BJ (cell line): ENCODE results near the gene CPPED1. TPM values are rescaled to one million over a fixed set of nuclear protein-coding genes. Genes with fewer than 3 reads are reported as not detected.

Experiments used
- CTCF ChIA-PET: fragments of 350-600 bp; formaldehyde crosslinking; extraction: SDS; loops from one replicate; lab custom pipeline; 2021; ENCODE audit warnings: antibody characterized with exemption, inconsistent platforms; lab: Yijun Ruan, JAX
- POLR2A ChIA-PET: fragments of 300-600 bp; sonication (Branson Sonifier 250); formaldehyde crosslinking; extraction: SDS; loops from one replicate; lab custom pipeline; 2021; ENCODE audit warnings: antibody characterized with exemption; lab: Charles Lee
- DNase-seq: peaks from one replicate; pipeline ENCODE4 v3.0.0-alpha.2; 2011; ENCODE audit warnings: low read depth
- H3K27me3 ChIP-seq: 2 replicates; pipeline ENCODE4 v1.6.0; 2011; ENCODE audit warnings: low read length; ENCODE audit not compliant: control insufficient read depth, insufficient read depth
- H3K36me3 ChIP-seq: 2 replicates; pipeline ENCODE4 v1.5.1; 2011; ENCODE audit warnings: low read length; ENCODE audit not compliant: control insufficient read depth, insufficient read depth
- H3K4me3 ChIP-seq: 2 replicates; pipeline ENCODE4 v1.5.1; 2011; ENCODE audit warnings: low read depth, mild to moderate bottlenecking, control low read depth, low read length
- polyA plus RNA-seq: library from polyadenylated mRNA; depleted of rRNA; stranded (reverse); fragments of >200 nt; gene quantifications from 2 replicates; pipeline ENCODE4 v1.2.3, GENCODE V29; 2011
- TF ChIP-seq, protein P1 (sequence below): IDR thresholded peaks from 2 replicates; pipeline ENCODE4 v1.5.1; 2011; ENCODE audit warnings: low read depth, mild to moderate bottlenecking, control low read depth, inconsistent platforms, low read length, moderate library complexity; ENCODE audit not compliant: insufficient read depth

CPPED1 gene
- polyA plus RNA-seq, 1 experiment: 24.1 TPM

DNA sequence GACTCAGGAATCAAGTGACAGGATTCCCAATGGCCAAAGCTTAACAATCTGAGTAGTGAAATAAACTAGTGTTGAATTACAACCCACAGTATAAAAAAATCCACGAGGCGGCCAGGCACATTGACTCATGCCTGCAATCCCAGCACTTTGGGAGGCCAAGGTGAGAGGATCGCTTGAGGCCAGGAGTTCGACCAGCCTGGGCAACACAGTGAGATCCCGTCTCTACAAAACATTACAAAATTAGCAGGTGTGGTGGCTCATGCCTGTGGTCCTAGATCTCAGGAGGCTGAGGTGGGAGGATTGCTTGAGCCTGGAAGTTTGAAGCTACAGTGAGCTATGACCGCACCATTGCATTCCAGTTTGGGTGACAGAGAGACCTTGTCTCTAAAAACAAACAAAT lies 133.8 kb downstream of the CPPED1 start:
- no peaks in the 10 kb centered on the region for H3K27me3 ChIP-seq
- no peaks in the 10 kb centered on the region for H3K36me3 ChIP-seq
- no peak overlapping the region for H3K4me3 ChIP-seq
- ChIA-PET POLR2A (no interaction called here), CTCF (no interaction called here)
- no peak for DNase-seq
- TF ChIP-seq, protein P1, sequence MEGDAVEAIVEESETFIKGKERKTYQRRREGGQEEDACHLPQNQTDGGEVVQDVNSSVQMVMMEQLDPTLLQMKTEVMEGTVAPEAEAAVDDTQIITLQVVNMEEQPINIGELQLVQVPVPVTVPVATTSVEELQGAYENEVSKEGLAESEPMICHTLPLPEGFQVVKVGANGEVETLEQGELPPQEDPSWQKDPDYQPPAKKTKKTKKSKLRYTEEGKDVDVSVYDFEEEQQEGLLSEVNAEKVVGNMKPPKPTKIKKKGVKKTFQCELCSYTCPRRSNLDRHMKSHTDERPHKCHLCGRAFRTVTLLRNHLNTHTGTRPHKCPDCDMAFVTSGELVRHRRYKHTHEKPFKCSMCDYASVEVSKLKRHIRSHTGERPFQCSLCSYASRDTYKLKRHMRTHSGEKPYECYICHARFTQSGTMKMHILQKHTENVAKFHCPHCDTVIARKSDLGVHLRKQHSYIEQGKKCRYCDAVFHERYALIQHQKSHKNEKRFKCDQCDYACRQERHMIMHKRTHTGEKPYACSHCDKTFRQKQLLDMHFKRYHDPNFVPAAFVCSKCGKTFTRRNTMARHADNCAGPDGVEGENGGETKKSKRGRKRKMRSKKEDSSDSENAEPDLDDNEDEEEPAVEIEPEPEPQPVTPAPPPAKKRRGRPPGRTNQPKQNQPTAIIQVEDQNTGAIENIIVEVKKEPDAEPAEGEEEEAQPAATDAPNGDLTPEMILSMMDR: no peak

DNA sequence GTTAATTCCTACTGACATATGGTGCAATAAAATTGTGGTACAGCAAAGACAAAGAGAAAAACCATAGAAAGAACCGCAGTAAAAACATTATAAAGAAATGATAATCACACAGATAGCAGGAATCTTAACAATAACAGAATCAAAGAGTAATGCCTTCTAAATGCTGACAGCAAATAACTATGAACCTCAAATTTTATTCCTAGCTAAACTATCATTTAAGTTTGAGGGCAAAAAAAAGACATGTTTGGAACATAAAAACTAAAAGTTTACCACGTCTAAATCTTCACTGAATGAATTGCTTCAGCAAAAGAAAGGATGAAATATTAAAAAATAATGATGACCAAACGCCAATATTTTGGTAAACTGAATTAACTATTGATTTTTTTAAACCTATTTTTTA lies 135.8 kb downstream of the CPPED1 start:
- Histone ChIP-seq H3K27me3 (no peaks in the 10 kb centered on the region), H3K4me3 (no peak overlapping the region), H3K36me3 (peaks cover 2% of the 10 kb centered on the region; the same call in 1 of the 2 replicates)
- ChIA-PET CTCF (no interaction called here), POLR2A (no interaction called here)
- TF ChIP-seq, protein P1: no peak
- no peak for DNase-seq

DNA sequence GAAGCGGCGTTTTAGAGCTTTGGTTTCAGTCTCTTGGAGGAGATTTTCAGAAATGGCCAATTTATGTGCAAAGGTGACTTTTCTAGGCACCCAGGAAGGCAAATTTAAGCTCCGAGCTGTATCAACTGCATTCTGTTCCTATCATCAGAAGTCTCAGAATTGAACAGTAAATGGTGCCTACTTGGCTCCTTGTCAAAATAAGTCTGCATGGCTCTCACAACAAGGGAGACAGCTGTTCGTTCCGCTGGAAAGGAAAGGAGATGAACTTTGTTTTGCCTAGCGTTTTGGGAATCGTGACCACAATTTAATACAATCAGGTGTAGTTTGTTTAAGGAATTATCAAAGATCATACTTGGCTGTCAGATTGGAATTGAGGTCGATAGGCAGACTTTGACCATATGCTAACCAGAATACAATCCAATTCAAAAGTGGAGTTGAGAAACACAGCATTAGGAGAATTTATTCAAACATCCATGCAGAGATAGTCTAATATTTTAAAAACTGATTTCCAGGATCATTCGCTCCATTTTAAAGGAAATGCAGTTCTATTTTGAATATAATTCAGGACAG lies 139.4 kb downstream of the CPPED1 start:
- no peak for DNase-seq
- Histone ChIP-seq H3K36me3 (peaks cover 2% of the 10 kb centered on the region; the same call in 1 of the 2 replicates), H3K27me3 (no peaks in the 10 kb centered on the region), H3K4me3 (no peak overlapping the region)
- ChIA-PET CTCF (interaction anchor here (0.7 kb wide), 1 partner anchor 11 kb away, joined by 3 read pairs; no protein-coding TSS in a partner anchor), POLR2A (no interaction called here)
- TF ChIP-seq, protein P1: no peak

DNA sequence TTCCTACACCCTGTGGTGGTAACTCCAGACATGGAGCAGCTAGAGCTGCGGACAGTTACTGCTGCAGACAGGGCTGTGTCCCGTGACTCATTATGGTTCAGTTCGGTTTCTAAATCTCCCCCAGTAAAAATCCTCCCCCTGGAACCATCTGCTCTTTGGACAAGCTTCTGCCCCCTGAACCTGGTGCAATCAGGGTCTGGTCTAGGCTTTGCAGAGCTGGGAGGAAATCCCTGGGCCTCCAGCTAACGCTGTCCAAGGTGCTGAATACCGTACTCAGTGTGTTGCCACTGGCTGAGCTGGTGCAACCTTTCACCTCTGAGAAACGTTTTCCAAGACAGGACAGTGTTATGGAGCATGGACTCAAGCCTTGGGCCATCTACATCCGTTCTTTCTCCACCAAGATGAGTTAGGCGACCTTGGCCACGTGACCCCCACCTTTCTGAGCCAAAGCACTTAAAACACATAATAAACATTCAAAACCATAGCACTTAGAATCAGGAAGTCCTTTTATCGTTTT lies 142.0 kb downstream of the CPPED1 start:
- Histone ChIP-seq H3K27me3 (no peaks in the 10 kb centered on the region), H3K36me3 (peaks cover 2% of the 10 kb centered on the region; the same call in 1 of the 2 replicates), H3K4me3 (no peak overlapping the region)
- no peak for DNase-seq
- ChIA-PET POLR2A (no interaction called here), CTCF (interaction anchor here (0.9 kb wide), 1 partner anchor 13 kb away, joined by 3 read pairs; no protein-coding TSS in a partner anchor)
- TF ChIP-seq, protein P1: no peak

DNA sequence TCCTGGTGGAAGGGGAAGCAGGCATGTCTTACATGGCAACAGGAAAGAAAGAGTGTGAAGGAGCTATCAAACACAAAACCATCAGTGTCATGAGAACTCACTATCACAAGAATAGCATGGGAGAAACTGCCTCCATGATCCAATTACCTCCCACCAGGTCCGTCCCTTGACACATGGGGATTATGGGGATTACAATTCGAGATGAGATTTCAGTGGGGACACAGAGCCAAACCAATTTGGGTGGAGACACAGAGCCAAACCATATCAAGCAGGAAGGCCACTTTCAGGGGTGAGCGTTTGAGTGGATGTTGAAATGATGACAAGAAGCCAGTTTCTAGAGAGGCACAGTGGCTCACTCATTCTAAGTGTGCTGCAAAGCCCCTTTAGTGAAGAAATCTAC lies 143.8 kb downstream of the CPPED1 start:
- CTCF ChIA-PET: no interaction called here
- TF ChIP-seq, protein P1: no peak
- H3K4me3 ChIP-seq: no peak overlapping the region

More for the DNA sequence above, 143.8 kb downstream of the CPPED1 start:
- H3K27me3 ChIP-seq: no peaks in the 10 kb centered on the region
- H3K36me3 ChIP-seq: peaks cover 2% of the 10 kb centered on the region; the same call in 1 of the 2 replicates
- DNase-seq: no peak
- POLR2A ChIA-PET: no interaction called here
